GM12878 (cell line): ENCODE measurements around the gene SCNN1B. TPM values are rescaled to one million over a fixed set of nuclear protein-coding genes. Genes with fewer than 3 reads are reported as not detected.

Experiments used
- ATAC-seq: fragments of 200-7000 bp; cut with Tn5 transposase; 3 replicates; pipeline ENCODE4 v1.9.1; 2020; ENCODE audit warnings: mild to moderate bottlenecking, moderate library complexity
- BruUV-seq: library from RNA; stranded (reverse); fragments of 400-500 nt; replicated peaks from 2 replicates; lab custom pipeline; 2021; lab: Mats Ljungman, UMichigan
- CTCF ChIA-PET: fragments of 300-600 bp; sonication (Branson Sonifier 250); formaldehyde crosslinking; extraction: SDS; loops from one replicate; lab custom pipeline; 2021; ENCODE audit warnings: inconsistent platforms; lab: Yijun Ruan, JAX
- POLR2A ChIA-PET: fragments of 350-600 bp; formaldehyde crosslinking; extraction: SDS; loops from one replicate; lab custom pipeline; 2021; ENCODE audit warnings: inconsistent platforms; lab: Charles Lee
- RAD21 ChIA-PET: fragments of 300-600 bp; sonication (Branson Sonifier 250); formaldehyde crosslinking; loops from one replicate; lab custom pipeline; 2023; ENCODE audit warnings: antibody characterized with exemption; ENCODE audit not compliant: unreplicated experiment; lab: Charles Lee
- SMC1A ChIA-PET: fragments of 300-600 bp; sonication (Branson Sonifier 250); formaldehyde crosslinking; loops from one replicate; lab custom pipeline; 2023; ENCODE audit not compliant: unreplicated experiment, uncharacterized antibody; lab: Charles Lee
- DNase-seq: peaks from one replicate; pipeline ENCODE4 v3.0.0-alpha.2; 2011; ENCODE audit warnings: low read depth, low spot score
- FAIRE-seq: peaks from 3 replicates; lab custom pipeline; 2011; peaks lifted over from hg19 to GRCh38; lab: Jason Lieb, UNC
- H2AFZ ChIP-seq: 2 replicates; pipeline ENCODE4 v1.6.0; 2011; ENCODE audit warnings: low read depth, low read length, control low read depth; ENCODE audit not compliant: control insufficient read depth
- H3K27ac ChIP-seq: 2 replicates; pipeline ENCODE4 v1.5.1; 2011; ENCODE audit warnings: control low read depth; ENCODE audit not compliant: control insufficient read depth, insufficient read depth
- H3K27me3 ChIP-seq, 2 experiments: replicated peaks in 1 of 2; 2 replicates each; pipeline versions ENCODE4 v1.6.0 to v1.6.1; 2011; ENCODE audit warnings: low read length in 1 of 2; ENCODE audit not compliant: control insufficient read depth in 2 of 2, insufficient read depth in 2 of 2
- H3K36me3 ChIP-seq, 2 experiments: 2 replicates each; pipeline ENCODE4 v1.5.1; 2011; ENCODE audit warnings: low read length in 1 of 2; ENCODE audit not compliant: control insufficient read depth in 2 of 2, insufficient read depth in 2 of 2
- H3K4me1 ChIP-seq: 2 replicates; pipeline ENCODE4 v1.6.1; 2011; ENCODE audit warnings: mild to moderate bottlenecking, low read length, moderate library complexity, mixed read lengths; ENCODE audit not compliant: control insufficient read depth, insufficient read depth
- H3K4me2 ChIP-seq: 2 replicates; pipeline ENCODE4 v1.6.0; 2011; ENCODE audit warnings: control low read depth; ENCODE audit not compliant: control insufficient read depth, insufficient read depth
- H3K4me3 ChIP-seq: fragments of 200-600 bp; sonication (generic); 2 replicates; pipeline ENCODE4 v1.5.1; 2016
- H3K79me2 ChIP-seq: 2 replicates; pipeline ENCODE4 v1.6.0; 2011; ENCODE audit warnings: low read length; ENCODE audit not compliant: control insufficient read depth, insufficient read depth
- H3K9ac ChIP-seq: 2 replicates; pipeline ENCODE4 v1.8.0; 2011; ENCODE audit warnings: low read length, control low read depth, mixed read lengths; ENCODE audit not compliant: control insufficient read depth, insufficient read depth
- H3K9me3 ChIP-seq: replicated peaks from 3 replicates; pipeline ENCODE4 v1.5.1; 2011; ENCODE audit warnings: mild to moderate bottlenecking, low read length; ENCODE audit not compliant: control insufficient read depth, insufficient read depth
- H4K20me1 ChIP-seq: 2 replicates; pipeline ENCODE4 v1.6.0; 2011; ENCODE audit not compliant: control insufficient read depth, insufficient read depth
- BHLHE40 ChIP-seq, 2 experiments: fragments of 450-650 bp in 1 of 2; IDR thresholded peaks; 2 replicates each; pipeline ENCODE4 v1.6.1; 2011 to 2017; ENCODE audit warnings: low read depth in 2 of 2, borderline replicate concordance in 1 of 2, improper control_type of control experiment in 1 of 2, low read length in 1 of 2, mild to moderate bottlenecking in 1 of 2
- LARP7 ChIP-seq: fragments of 450-650 bp; IDR thresholded peaks from 2 replicates; pipeline ENCODE4 v1.6.1; 2017; ENCODE audit warnings: mild to moderate bottlenecking
- NFYB ChIP-seq: IDR thresholded peaks from 2 replicates; pipeline ENCODE4 v1.6.1; 2011; ENCODE audit warnings: low read depth, mild to moderate bottlenecking, low read length, improper control_type of control experiment, moderate library complexity; ENCODE audit not compliant: insufficient read depth
- NR2C1 ChIP-seq: fragments of 450-650 bp; IDR thresholded peaks from 2 replicates; pipeline ENCODE4 v1.6.1; 2017; ENCODE audit warnings: antibody characterized with exemption, mild to moderate bottlenecking, moderate library complexity
- POU2F2 ChIP-seq: IDR thresholded peaks from 3 replicates; pipeline ENCODE4 v1.6.1; 2011; ENCODE audit warnings: low read depth, mild to moderate bottlenecking, low read length, borderline replicate concordance
- YY1 ChIP-seq: IDR thresholded peaks from 2 replicates; pipeline ENCODE4 v1.6.1; 2011; ENCODE audit warnings: low read depth, mild to moderate bottlenecking, low read length
- ZBTB4 ChIP-seq: fragments of 450-650 bp; formaldehyde crosslinking; IDR thresholded peaks from 2 replicates; pipeline ENCODE4 v1.4.0; 2022; ENCODE audit warnings: mild to moderate bottlenecking, moderate library complexity
- ZNF687 ChIP-seq: fragments of 450-650 bp; IDR thresholded peaks from 2 replicates; pipeline ENCODE4 v1.6.1; 2017; ENCODE audit warnings: mild to moderate bottlenecking, moderate library complexity
- WGBS: methylation state at CpG from one replicate; pipeline ENCODE4 v1.1.6; 2016; ENCODE audit warnings: low lambda C conversion rate; ENCODE audit not compliant: insufficient replicate concordance, insufficient coverage; ENCODE audit errors: missing lambda C conversion rate; 5-methylcytosine and 5-hydroxymethylcytosine counted together
- in situ Hi-C: fragments of 300-500 bp; cut with MboI; formaldehyde crosslinking; loops from 9 replicates; pipeline ENCODE4 v1.14.3; 2018; ENCODE audit warnings: mixed read lengths
- intact Hi-C: fragments of 100-400 bp; cut with micrococcal nuclease; formaldehyde crosslinking; loops from one replicate; pipeline ENCODE4 v1.14.2; 2022; ENCODE audit not compliant: unreplicated experiment
- polyA plus RNA-seq, 11 experiments: library from polyadenylated mRNA; depleted of rRNA in 4 of 11; unstranded in 6 of 11; stranded (reverse) in 5 of 11; fragments of >200 nt; fragmentation: Nextera tagmentation in 4 of 11; fragmentation: Illumina TruSeq in 1 of 11; extraction: Ambion mirVana in 4 of 11; extraction: Trizol in 1 of 11; gene quantifications; 1 replicate in 1 of 11; 2 replicates in 10 of 11; pipeline versions ENCODE4 v1.2.1 to v1.2.3, GENCODE V29; 2011 to 2016; ENCODE audit warnings: inconsistent platforms in 2 of 11, missing spikeins in 2 of 11, low read depth in 1 of 11
- total RNA-seq, 4 experiments: library from RNA; depleted of rRNA in 3 of 4; stranded (reverse); fragments of >200 nt in 3 of 4; fragmentation: Illumina TruSeq in 1 of 4; extraction: Trizol in 1 of 4; gene quantifications; 2 replicates each; pipeline versions ENCODE4 v1.2.1 to v1.2.3, GENCODE V29; 2013 to 2021

Gene SCNN1B
- total and polyA plus RNA-seq, 10 of the 15 experiments (the other 5 are each of a cell fraction or from before 2014, with no cell fraction given): 0.28 to 1.5 (median 0.64) TPM

- TF ChIP-seq ZBTB4: no peak
- no peak for TF ChIP-seq BHLHE40 (IDR thresholded peaks at IDR 0.05; ENCODE audit: borderline replicate concordance in 1 of 2, low read depth in 2 of 2, low read length in 1 of 2)
- no peak for TF ChIP-seq NFYB
- TF ChIP-seq YY1: no peak
Observed at GRCh38 chr16:23407436-23408127, 105.5 kb downstream of the SCNN1B start (continued).

- 97% methylated on average over 4 of the region's 21 CpGs for WGBS
- FAIRE-seq (no peak), ATAC-seq (no peak), DNase-seq (no peak)
- Histone ChIP-seq H3K9me3 (no peaks in the 10 kb centered on the region), H3K9ac (no peak overlapping the region), H2AFZ (no peak overlapping the region), H3K79me2 (no peaks in the 10 kb centered on the region), H3K4me2 (no peak overlapping the region), H3K27ac (no peak overlapping the region), H3K4me1 (no peaks in the 10 kb centered on the region), H4K20me1 (no peaks in the 10 kb centered on the region), H3K27me3 (no peaks in the 10 kb centered on the region)
- intact Hi-C loops: no loop called here
- in situ Hi-C loops: no loop called here
- ChIA-PET CTCF (interaction anchor here (1.1 kb wide), 1 partner anchor 27 kb away, joined by 4 read pairs; no protein-coding TSS in a partner anchor), POLR2A (no interaction called here), SMC1A (interaction anchor here (1.1 kb wide), 1 partner anchor 28 kb away, joined by 3 read pairs; no protein-coding TSS in a partner anchor)
- no TSS peak for BruUV-seq
- TF ChIP-seq NR2C1 (no peak), ZNF687 (no peak), ZBTB4 (no peak), LARP7 (no peak), POU2F2 (no peak)
- TF ChIP-seq, all 136 proteins: peak for 0
- peaks cover 4 to 9% of the 10 kb centered on the region in 2 experiments for H3K36me3 ChIP-seq
- H3K4me3 ChIP-seq: no peak overlapping the region
- RAD21 ChIA-PET: interaction anchor here (1.1 kb wide), 1 partner anchor 74 kb away, joined by 3 read pairs; no protein-coding TSS in a partner anchor
Observed at GRCh38 chr16:23408242-23408822, 106.2 kb downstream of the SCNN1B start.
